Body of pancreas (tissue), 4 donors: ENCODE results near the gene BACH1.
"Not testable (repeated sequence)": the region's sequence is repeated elsewhere in the genome, so short reads cannot be mapped to it uniquely, and the experiment has no call there.

Source experiments
- POLR2A ChIP-seq, 3 donors: fragments of 450-650 bp; IDR thresholded peaks; one replicate each; pipeline ENCODE4 v1.6.1; 2016; ENCODE audit warnings: antibody characterized with exemption in 3 of 3, mild to moderate bottlenecking in 2 of 3
- TF ChIP-seq, protein P1 (sequence below), 7 experiments: fragments of 450-650 bp in 4 of 7; fragments of 200-600 bp in 3 of 7; sonication (generic) in 3 of 7; IDR thresholded peaks; one replicate each; pipeline ENCODE4 v1.5.1; 2016 to 2019; ENCODE audit warnings: antibody characterized with exemption in 7 of 7

DNA sequence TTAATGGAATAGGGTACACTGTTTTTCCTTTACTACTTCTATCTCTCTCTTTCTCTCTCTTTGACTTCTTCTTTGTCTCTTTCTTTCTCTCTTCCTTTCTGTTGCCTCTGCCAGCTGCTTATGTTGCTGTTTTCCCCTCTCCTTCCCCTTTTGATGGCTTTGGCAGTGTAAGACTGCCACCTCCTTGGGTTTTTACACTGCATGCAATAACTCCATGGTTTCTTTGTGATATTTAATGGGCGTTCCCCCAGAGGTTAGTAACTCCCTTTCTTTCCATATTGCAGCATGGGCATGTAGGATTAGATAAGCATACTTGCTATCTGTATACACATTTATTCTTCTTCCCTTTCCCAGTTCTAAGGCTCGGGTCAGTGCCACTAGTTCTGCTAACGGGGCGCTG lies 58.1 kb downstream of the BACH1 start:
- TF ChIP-seq, protein P1, sequence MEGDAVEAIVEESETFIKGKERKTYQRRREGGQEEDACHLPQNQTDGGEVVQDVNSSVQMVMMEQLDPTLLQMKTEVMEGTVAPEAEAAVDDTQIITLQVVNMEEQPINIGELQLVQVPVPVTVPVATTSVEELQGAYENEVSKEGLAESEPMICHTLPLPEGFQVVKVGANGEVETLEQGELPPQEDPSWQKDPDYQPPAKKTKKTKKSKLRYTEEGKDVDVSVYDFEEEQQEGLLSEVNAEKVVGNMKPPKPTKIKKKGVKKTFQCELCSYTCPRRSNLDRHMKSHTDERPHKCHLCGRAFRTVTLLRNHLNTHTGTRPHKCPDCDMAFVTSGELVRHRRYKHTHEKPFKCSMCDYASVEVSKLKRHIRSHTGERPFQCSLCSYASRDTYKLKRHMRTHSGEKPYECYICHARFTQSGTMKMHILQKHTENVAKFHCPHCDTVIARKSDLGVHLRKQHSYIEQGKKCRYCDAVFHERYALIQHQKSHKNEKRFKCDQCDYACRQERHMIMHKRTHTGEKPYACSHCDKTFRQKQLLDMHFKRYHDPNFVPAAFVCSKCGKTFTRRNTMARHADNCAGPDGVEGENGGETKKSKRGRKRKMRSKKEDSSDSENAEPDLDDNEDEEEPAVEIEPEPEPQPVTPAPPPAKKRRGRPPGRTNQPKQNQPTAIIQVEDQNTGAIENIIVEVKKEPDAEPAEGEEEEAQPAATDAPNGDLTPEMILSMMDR (IDR thresholded peaks at IDR 0.05), result not testable (repeated sequence)
- not testable (repeated sequence) for TF ChIP-seq POLR2A (IDR thresholded peaks at IDR 0.05)
